ENCODE results near the gene ZFP36L1.

The ZFP36L1 gene

GRCh38 chr14:68759937-68760336, 32.9 kb downstream of the ZFP36L1 start:
- no peak for DNase-seq

- no peak for DNase-seq
These were observed 33.8 kb downstream of the ZFP36L1 start for GRCh38 chr14:68759017-68759560.

- no peak for DNase-seq
These were observed 34.6 kb downstream of the ZFP36L1 start for GRCh38 chr14:68758301-68758700.

DNA sequence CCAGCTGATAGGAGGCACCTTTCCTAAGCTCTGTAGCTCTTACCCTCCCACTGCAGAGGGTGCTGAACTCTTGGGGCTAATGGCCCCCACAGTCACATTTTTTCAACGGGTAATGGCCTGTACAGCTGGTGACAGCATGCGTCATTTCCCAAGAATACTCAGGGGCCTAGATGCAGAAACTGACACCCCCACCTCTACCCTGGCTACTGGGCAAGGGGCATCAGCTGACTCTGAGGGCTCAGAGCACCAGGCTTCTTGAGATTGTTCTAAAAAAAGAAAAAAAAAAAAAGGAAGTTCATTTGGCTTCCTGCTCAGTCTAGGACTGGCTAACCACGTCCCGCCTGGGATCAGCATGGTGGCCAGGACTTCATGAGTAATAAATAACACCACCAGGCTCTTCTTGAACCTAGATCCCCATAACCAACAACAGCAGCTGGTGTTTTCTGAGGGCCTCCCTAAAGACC, 35.2 kb downstream of the ZFP36L1 start:
- peak; percentile 97 to 98 for DNase-seq

- DNase-seq = no peak
These were observed 36.1 kb downstream of the ZFP36L1 start for GRCh38 chr14:68756734-68757133.

- no peak for DNase-seq
These were observed 36.8 kb downstream of the ZFP36L1 start for GRCh38 chr14:68756000-68756481.

DNA sequence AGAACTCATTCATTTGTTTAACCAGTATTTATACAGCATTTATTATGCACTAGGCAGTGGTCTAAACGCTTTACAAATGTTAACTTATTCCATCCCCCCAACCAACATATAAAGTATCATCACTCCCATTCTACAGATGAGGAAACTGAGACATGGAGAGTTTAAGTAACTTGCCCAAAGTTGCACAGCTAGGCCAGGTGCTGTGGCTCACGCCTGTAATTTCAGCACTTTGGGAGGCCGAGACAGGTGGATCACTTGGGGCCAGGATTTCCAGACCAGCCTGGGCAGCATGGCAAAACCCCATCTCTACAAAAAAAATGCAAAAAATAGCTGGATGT, 37.9 kb downstream of the ZFP36L1 start:
- DNase-seq = no peak

- DNase-seq = no peak
These were observed 39.2 kb downstream of the ZFP36L1 start for GRCh38 chr14:68753690-68754089.

- no peak for DNase-seq
These were observed 40.4 kb downstream of the ZFP36L1 start for GRCh38 chr14:68752271-68753006.

- no peak for DNase-seq
These were observed 43.1 kb downstream of the ZFP36L1 start for GRCh38 chr14:68749487-68750475.

GRCh38 chr14:68748691-68749090, 44.2 kb downstream of the ZFP36L1 start:
- DNase-seq = no peak

DNA sequence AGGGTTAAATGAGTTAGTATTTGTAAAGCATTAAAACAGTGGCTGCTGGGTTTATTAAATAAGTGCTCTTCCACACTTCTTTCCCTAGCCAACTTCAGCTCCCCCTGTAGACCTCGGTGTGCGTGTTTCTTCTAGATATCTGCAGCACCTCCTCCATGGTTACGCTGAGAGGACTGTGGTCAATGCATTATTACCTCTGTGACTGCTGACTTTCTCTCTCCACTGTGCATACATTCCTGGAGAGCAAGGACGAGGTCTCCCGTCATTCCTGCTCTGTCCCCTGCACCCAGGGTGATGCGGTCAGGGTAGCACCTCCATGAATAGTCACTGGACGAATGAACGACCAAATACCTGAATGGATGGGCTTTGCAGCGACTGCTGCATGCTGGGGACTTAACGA, 44.6 kb downstream of the ZFP36L1 start:
- DNase-seq = no peak

- no peak for DNase-seq
These were observed 45.5 kb downstream of the ZFP36L1 start for GRCh38 chr14:68747393-68747792.

GRCh38 chr14:68744613-68745012, 48.3 kb downstream of the ZFP36L1 start:
- no peak for DNase-seq

DNA sequence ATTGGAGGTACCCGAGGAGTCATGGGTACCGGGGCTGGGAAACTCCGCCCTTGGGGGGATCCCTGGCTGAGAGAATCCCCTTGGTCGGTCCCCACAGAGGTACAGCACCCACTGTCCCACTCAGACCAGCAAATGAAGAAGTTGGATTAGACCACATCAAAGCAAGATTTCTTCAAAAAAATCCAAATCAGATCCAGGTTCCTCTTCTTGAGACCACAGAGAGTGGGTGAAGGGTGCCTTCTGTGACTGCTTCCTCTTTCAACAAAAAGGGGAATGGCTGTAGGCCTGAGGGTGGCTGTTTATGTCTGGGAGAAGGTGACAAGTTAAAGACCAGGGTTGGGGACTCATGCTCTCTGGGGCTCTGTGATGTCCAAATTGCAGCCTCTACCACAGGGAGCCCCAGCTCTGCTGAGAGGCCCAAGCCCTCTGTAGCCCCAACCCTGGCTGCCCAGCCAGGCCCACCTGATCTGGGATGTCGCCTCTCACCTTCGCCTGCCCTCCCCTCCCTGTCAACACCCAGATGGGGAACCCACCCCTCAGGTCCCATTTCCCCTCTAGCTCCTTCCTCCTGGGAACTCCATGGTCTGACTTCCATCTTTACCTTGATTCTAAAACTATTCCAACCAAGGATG, 50.9 kb downstream of the ZFP36L1 start:
- peak; percentile 97 to 98 for DNase-seq

DNA sequence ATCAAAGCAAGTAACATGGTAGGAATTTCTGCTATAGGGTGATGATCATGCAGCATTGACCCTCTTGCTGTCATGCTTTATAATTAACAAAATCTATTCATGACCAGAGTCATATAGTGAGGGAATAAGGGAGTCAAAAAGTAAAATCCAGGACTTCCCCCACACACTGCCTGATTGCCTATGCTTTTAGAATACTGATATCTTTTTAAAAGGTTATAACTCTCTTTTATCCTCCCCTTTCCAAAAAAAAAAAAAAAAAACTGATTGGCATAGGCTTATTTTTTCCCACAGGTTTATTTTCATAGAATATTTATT, 51.4 kb downstream of the ZFP36L1 start:
- no peak for DNase-seq

DNA sequence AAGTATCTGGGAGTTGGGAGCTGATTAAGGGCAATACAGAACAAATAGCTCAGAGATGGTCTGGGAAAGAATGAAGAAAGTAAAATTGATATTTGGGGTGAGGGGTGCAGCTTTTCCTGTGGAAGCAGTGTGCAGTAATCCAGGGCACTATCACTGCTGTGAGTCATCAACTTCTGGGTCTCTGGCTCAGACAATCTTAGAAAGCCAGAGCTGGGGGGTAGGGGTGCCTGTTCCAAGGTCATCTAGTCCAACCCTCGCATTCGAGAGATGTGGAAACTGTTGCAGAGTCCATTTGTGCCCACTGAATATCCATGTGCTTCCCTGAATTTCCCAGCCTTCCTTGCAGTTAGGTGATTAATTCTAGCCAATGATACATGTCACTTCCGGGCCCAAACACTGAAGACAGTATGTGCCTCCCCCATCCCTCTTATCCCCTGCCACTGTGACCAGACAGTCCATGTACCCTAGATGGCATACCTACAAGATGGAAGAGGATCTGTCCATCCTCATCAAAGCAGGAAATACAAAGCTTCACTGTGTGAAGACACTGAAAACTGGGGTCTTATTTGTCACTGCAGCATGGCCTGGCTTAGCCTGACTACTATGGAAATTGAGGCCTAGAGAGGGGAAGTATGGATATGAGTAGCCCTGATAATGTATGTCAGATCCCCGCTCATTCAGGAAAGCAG, 51.9 kb downstream of the ZFP36L1 start:
- no peak for DNase-seq

DNA sequence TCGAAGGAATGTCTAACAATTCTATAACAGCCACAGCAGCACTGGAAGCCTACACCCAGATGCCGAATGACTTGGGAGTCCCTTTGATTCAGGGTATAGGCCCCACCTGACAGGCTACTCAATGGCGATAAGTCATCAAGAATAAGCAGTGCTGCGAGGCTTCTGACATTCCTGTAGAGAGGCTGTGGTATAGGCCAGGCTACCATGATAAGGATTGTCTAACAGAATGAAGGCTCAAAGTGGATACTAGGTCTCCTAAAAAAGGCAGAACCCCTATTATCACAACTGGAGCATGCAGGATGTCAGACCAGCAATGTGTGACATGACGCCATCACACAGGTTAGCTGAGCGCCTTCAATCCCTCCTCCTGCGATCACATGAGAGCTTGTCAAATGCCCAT, 53.2 kb downstream of the ZFP36L1 start:
- no peak for DNase-seq

DNA sequence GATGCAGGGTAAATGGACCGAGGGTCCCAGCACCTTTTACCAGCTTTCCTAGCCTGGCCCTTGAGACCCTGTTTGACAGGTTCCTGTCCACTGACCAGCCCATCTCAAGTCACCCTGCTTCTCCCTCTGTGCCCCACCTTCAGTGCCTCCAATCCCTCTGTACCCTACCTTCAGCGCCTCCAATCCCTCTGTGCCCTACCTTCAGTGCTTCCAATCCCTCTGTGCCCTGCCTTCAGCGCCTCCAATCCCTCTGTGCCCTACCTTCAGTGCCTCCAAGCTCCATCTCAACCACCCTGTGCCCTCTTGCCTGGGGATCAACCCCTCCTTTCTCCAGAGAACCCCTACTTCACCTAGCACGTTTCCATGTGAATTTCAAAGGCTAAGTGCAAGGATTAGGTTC, 54.3 kb downstream of the ZFP36L1 start:
- no peak for DNase-seq
